OCI-LY3 (cell line): Measurements from ENCODE around the gene YTHDF2.
"Not testable (repeated sequence)": the region's sequence is repeated elsewhere in the genome, so short reads cannot be mapped to it uniquely, and the experiment has no call there.

Experiments
- H2AFZ ChIP-seq: fragments of 200-600, 300-600 bp; shearing (Covaris generic); 2 replicates; pipeline ENCODE4 v1.6.0; 2014; ENCODE audit warnings: antibody characterized with exemption, low read depth, low read length
- H3K27ac ChIP-seq: fragments of 200-600, 300-600 bp; sonication (generic); 2 replicates; pipeline ENCODE4 v1.5.1; 2014; ENCODE audit warnings: mild to moderate bottlenecking, low read length, moderate library complexity, mixed read lengths
- H3K27me3 ChIP-seq: fragments of 200-600, 300-600 bp; sonication (generic); 2 replicates; pipeline ENCODE4 v1.6.1; 2014; ENCODE audit warnings: low read depth, low read length, mixed read lengths
- H3K36me3 ChIP-seq: fragments of 200-600, 300-600 bp; sonication (generic); replicated peaks from 2 replicates; pipeline ENCODE3; 2014; ENCODE audit warnings: low read depth, low read length, mixed read lengths
- H3K4me1 ChIP-seq: fragments of 300-600, 200-600 bp; sonication (generic); 2 replicates; pipeline ENCODE4 v1.6.1; 2014; ENCODE audit warnings: low read length, mixed read lengths
- H3K4me2 ChIP-seq: fragments of 200-600, 300-600 bp; sonication (generic); 2 replicates; pipeline ENCODE4 v1.6.1; 2014; ENCODE audit warnings: low read length, mixed read lengths
- H3K4me3 ChIP-seq: fragments of 300-600, 200-600 bp; sonication (generic); 2 replicates; pipeline ENCODE4 v1.5.1; 2014; ENCODE audit warnings: antibody characterized with exemption, mild to moderate bottlenecking, low read length, moderate library complexity
- H3K79me2 ChIP-seq: fragments of 300-600, 200-600 bp; shearing (Covaris generic); 2 replicates; pipeline ENCODE4 v1.6.1; 2014; ENCODE audit warnings: mild to moderate bottlenecking, low read length, mixed read lengths
- H3K9ac ChIP-seq: fragments of 300-600, 200-600 bp; shearing (Covaris generic); 2 replicates; pipeline ENCODE4 v1.6.0; 2014; ENCODE audit warnings: mild to moderate bottlenecking, low read length, moderate library complexity
- H3K9me3 ChIP-seq: fragments of 200-600, 300-600 bp; shearing (Covaris generic); 2 replicates; pipeline ENCODE4 v1.6.1; 2014; ENCODE audit warnings: low read length, mixed read lengths; ENCODE audit not compliant: insufficient read depth
- H4K20me1 ChIP-seq: fragments of 200-600, 300-600 bp; sonication (generic); 2 replicates; pipeline ENCODE4 v1.6.1; 2016; ENCODE audit warnings: low read length, mixed read lengths; ENCODE audit not compliant: insufficient read depth
- EZH2phosphoT487 ChIP-seq: fragments of 200-600 bp; shearing (Covaris generic); IDR thresholded peaks from 2 replicates; pipeline ENCODE4 v1.6.1; 2018; ENCODE audit warnings: antibody characterized with exemption, mixed run types, low read depth
- TF ChIP-seq, protein P1 (sequence below): fragments of 200-600, 300-600 bp; sonication (generic); IDR thresholded peaks from 2 replicates; pipeline ENCODE4 v1.5.1; 2014; ENCODE audit warnings: antibody characterized with exemption, low read length, low read depth

The YTHDF2 gene

DNA sequence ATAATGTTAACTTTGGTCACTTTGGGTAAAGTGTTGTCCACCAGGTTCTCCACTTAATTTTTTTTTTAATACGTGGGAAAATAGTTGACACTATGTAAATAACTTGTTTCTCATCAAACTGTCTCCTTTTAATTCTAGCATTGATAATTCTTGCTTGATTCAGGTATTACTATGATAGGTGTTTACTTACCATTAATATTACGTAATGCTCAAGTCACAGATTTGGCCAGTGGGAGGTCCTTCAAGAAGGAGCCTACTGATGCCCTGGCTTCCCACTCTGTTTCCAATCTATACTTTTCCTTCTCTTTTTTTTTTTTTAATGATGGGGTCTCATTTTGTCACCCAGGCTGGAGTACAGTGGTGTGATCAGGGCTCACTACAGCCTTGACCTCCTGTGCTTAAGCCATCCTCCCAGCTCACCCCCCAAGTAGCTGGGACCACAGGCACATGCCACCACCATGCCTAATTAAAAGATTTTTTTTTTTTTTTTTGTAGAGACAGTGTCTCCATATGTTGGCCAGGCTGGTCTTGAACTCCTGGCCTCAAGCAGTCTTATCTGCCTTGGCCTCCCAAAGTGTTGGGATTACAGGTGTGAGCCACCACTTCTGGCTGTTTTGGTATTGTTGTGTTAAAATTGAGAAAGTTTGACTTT is 29.9 kb downstream of the YTHDF2 start:
- H3K27ac ChIP-seq = no peak overlapping the region
- H3K4me3 ChIP-seq = no peak overlapping the region
- no peaks in the 10 kb centered on the region for H3K9me3 ChIP-seq
- no peak overlapping the region for H2AFZ ChIP-seq
- H3K9ac ChIP-seq = no peak overlapping the region
- no peak overlapping the region for H3K4me2 ChIP-seq
- peaks cover 75% of the 10 kb centered on the region for H3K79me2 ChIP-seq
- no peaks in the 10 kb centered on the region for H3K27me3 ChIP-seq
- no peaks in the 10 kb centered on the region for H3K4me1 ChIP-seq
- H3K36me3 ChIP-seq = peaks cover 9% of the 10 kb centered on the region
- TF ChIP-seq EZH2phosphoT487 = no peak
- TF ChIP-seq, protein P1, sequence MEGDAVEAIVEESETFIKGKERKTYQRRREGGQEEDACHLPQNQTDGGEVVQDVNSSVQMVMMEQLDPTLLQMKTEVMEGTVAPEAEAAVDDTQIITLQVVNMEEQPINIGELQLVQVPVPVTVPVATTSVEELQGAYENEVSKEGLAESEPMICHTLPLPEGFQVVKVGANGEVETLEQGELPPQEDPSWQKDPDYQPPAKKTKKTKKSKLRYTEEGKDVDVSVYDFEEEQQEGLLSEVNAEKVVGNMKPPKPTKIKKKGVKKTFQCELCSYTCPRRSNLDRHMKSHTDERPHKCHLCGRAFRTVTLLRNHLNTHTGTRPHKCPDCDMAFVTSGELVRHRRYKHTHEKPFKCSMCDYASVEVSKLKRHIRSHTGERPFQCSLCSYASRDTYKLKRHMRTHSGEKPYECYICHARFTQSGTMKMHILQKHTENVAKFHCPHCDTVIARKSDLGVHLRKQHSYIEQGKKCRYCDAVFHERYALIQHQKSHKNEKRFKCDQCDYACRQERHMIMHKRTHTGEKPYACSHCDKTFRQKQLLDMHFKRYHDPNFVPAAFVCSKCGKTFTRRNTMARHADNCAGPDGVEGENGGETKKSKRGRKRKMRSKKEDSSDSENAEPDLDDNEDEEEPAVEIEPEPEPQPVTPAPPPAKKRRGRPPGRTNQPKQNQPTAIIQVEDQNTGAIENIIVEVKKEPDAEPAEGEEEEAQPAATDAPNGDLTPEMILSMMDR = no peak
- H4K20me1 ChIP-seq = peaks cover 32% of the 10 kb centered on the region

DNA sequence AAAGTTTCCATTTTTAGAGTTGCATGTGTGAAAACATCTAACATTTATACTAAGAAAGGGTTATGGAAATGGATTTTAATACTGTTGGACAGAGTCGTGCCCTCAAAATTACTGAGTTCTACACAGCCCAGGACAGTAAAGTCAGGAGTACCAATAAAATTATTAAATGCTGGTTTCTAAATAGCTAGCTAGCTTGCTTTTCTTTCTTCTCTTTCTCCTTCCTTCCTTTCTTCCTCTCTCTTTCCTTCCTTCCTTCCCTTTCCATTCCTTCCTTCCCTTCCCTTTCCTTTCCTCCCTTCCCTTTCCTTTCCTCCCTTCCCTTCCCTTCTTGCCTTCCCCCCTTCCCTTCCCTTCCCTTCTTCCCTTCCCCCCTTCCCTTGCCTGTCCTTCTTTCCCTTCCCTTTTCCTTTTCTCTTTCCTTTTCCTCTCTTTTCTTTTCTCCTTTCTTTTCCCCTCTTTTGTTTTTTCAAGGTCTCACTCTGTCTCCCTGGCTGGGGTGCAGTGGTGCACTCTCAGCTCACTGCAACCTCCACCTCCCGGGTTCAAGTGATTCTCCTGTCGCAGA is 33.9 kb downstream of the YTHDF2 start:
- no peak overlapping the region for H3K4me3 ChIP-seq
- no peak overlapping the region for H3K4me2 ChIP-seq
- H3K79me2 ChIP-seq = peaks cover 35% of the 10 kb centered on the region
- H3K9me3 ChIP-seq = no peaks in the 10 kb centered on the region
- no peaks in the 10 kb centered on the region for H3K4me1 ChIP-seq
- TF ChIP-seq, protein P1 = no peak
- TF ChIP-seq EZH2phosphoT487 = no peak
- H3K9ac ChIP-seq = no peak overlapping the region
- no peak overlapping the region for H3K27ac ChIP-seq
- no peak overlapping the region for H2AFZ ChIP-seq
- H3K36me3 ChIP-seq = peaks cover 10% of the 10 kb centered on the region
- H4K20me1 ChIP-seq = peaks cover 31% of the 10 kb centered on the region
- H3K27me3 ChIP-seq = no peaks in the 10 kb centered on the region

DNA sequence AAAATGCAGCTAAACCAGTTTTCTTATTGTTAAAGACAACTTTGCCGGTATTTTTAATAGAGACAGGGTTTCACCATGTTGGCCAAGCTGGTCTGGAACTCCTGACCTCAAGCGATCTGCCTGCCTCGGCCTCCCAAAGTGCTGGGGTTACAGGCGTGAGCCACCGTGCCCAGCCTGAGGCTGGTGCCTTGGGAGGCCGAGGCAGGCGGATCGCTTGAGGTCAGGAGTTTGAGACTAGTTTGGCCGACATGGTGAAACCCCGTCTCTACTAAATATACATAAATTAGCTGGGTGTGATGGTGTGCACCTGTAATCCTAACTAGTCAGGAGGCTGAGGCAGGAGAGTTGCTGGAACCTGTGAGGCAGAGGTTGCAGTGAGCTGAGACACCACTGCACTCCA is 35.2 kb downstream of the YTHDF2 start:
- not testable (repeated sequence) for H3K27ac ChIP-seq
- peaks cover 19% of the 10 kb centered on the region; the same call in 1 of the 2 replicates for H4K20me1 ChIP-seq

DNA sequence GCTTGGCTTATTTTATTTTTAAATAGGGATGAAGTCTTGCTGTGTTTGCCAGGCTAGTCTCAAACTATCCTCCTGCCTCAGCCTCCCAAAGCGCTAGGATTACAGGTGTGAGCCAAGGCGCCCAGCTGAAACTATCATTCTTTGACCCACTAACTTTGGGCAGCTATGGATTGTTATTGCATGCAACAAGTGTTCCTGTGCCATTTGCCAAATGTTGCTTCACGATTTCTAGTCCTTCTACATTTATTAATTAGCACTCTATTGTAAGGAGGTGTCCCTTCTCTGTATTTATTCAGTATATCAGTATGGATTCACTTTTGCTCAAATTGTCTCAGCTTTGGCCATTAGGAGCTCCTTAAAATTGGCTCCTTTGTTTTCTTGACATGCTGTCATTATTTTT is 36.4 kb downstream of the YTHDF2 start:
- no peaks in the 10 kb centered on the region for H3K4me1 ChIP-seq
- H3K27me3 ChIP-seq = no peaks in the 10 kb centered on the region
- no peak overlapping the region for H3K4me3 ChIP-seq
- peaks cover 6% of the 10 kb centered on the region for H3K36me3 ChIP-seq
- H3K79me2 ChIP-seq = peaks cover 13% of the 10 kb centered on the region
- H3K9ac ChIP-seq = no peak overlapping the region
- H3K27ac ChIP-seq = no peak overlapping the region
- peaks cover 13% of the 10 kb centered on the region; the same call in 1 of the 2 replicates for H4K20me1 ChIP-seq
- no peak for TF ChIP-seq EZH2phosphoT487
- TF ChIP-seq, protein P1 = no peak
- H2AFZ ChIP-seq = no peak overlapping the region
- H3K9me3 ChIP-seq = no peaks in the 10 kb centered on the region
- H3K4me2 ChIP-seq = no peak overlapping the region

More for the DNA sequence above, 35.2 kb downstream of the YTHDF2 start:
- H3K9ac ChIP-seq, H3K9me3 ChIP-seq, H2AFZ ChIP-seq, H3K4me2 ChIP-seq, H3K27me3 ChIP-seq, H3K4me1 ChIP-seq, H3K4me3 ChIP-seq, H3K36me3 ChIP-seq: not testable (repeated sequence)
- H3K79me2 ChIP-seq = peaks cover 23% of the 10 kb centered on the region
